Measurements from ENCODE around the gene TRIM25. TPM values are rescaled to one million over a fixed set of nuclear protein-coding genes. Genes with fewer than 3 reads are reported as not detected.

Gene TRIM25
- total RNA-seq, 1 donor from 2014 or later: 71.4 TPM

DNA sequence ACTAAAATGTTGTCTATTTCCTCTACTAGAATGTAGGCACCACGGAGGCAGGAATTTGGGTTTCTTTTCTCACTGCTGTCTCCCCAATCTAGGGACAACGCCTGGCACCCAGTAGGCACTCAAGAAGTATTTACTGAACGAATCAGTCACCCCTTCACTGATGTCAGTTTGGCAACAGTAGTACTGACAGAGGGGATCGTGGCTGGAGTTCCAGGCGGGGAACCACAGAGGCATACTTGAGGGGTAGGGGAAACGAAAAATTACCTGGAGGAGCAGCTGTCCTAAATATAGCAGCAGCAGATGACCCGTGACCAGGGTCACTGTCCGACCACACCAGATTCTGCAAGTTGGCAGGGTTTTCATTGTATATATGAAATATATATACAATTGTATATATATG, 33.3 kb downstream of the TRIM25 start:
- POLR2A ChIA-PET: no interaction called here
- CTCF ChIA-PET: no interaction called here
- ATAC-seq (ENCODE audit: low read depth): no peak
- intact Hi-C loops (cut with micrococcal nuclease): no loop called here
- Mint-ChIP-seq H3K4me1 (peaks cover 8% of the 10 kb centered on the region), H3K9me3 (peaks cover 2% of the 10 kb centered on the region), H3K4me3 (no peak overlapping the region), H3K27me3 (no peaks in the 10 kb centered on the region), H3K36me3 (ENCODE audit: low read depth) (peaks cover 2% of the 10 kb centered on the region), H3K27ac (no peak overlapping the region)
- TF ChIP-seq, protein P1, sequence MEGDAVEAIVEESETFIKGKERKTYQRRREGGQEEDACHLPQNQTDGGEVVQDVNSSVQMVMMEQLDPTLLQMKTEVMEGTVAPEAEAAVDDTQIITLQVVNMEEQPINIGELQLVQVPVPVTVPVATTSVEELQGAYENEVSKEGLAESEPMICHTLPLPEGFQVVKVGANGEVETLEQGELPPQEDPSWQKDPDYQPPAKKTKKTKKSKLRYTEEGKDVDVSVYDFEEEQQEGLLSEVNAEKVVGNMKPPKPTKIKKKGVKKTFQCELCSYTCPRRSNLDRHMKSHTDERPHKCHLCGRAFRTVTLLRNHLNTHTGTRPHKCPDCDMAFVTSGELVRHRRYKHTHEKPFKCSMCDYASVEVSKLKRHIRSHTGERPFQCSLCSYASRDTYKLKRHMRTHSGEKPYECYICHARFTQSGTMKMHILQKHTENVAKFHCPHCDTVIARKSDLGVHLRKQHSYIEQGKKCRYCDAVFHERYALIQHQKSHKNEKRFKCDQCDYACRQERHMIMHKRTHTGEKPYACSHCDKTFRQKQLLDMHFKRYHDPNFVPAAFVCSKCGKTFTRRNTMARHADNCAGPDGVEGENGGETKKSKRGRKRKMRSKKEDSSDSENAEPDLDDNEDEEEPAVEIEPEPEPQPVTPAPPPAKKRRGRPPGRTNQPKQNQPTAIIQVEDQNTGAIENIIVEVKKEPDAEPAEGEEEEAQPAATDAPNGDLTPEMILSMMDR (IDR thresholded peaks at IDR 0.05): no peak
- DNase-seq: no peak

DNA sequence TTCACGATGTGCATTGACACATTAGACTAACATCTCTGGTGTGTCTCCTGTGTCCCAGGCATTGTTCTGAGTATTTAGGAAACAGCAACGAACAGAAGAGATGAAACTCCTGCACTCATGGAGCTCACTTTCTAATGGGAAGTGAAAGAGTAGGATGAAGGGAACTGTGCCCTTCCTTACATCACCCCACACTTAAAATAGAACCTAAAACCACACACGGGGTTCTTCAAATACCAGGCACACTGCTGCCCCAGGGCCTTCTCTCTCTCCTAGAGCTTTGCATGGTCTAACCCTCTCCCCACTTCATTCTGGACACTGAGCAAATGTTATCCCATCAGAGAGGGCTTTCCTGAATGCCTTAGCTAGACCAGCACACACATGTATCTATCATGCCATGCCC, 33.7 kb downstream of the TRIM25 start:
- TF ChIP-seq, protein P1 (IDR thresholded peaks at IDR 0.05): no peak
- CTCF ChIA-PET: no interaction called here

GRCh38 chr17:56879280-56879679, 34.6 kb downstream of the TRIM25 start:
- H3K9me3 Mint-ChIP-seq: peaks cover 2% of the 10 kb centered on the region
- no peaks in the 10 kb centered on the region for H3K36me3 Mint-ChIP-seq (ENCODE audit: low read depth)
- peaks cover 8% of the 10 kb centered on the region for H3K4me1 Mint-ChIP-seq
- no peak for DNase-seq
- no peaks in the 10 kb centered on the region for H3K27me3 Mint-ChIP-seq
- intact Hi-C loops (cut with micrococcal nuclease): no loop called here
- no peak overlapping the region for H3K27ac Mint-ChIP-seq
- CTCF ChIA-PET: interaction anchor here (1.2 kb wide), 1 partner anchor 8 kb away, joined by 3 read pairs; no protein-coding TSS in a partner anchor
- TF ChIP-seq, protein P1 (IDR thresholded peaks at IDR 0.05): no peak
- POLR2A ChIA-PET: interaction anchor here (0.6 kb wide), 2 partner anchors 10 to 12 kb away, joined by 3 to 6 read pairs; no protein-coding TSS in a partner anchor
- H3K4me3 Mint-ChIP-seq: no peak overlapping the region
- no peak for ATAC-seq (ENCODE audit: low read depth)

More for the DNA sequence above, 33.7 kb downstream of the TRIM25 start:
- Mint-ChIP-seq H3K27ac (no peak overlapping the region), H3K27me3 (no peaks in the 10 kb centered on the region), H3K9me3 (peaks cover 2% of the 10 kb centered on the region), H3K4me1 (peaks cover 8% of the 10 kb centered on the region), H3K4me3 (no peak overlapping the region), H3K36me3 (ENCODE audit: low read depth) (no peaks in the 10 kb centered on the region)
- intact Hi-C loops (cut with micrococcal nuclease): no loop called here
- ATAC-seq (ENCODE audit: low read depth): no peak
- POLR2A ChIA-PET: no interaction called here
- no peak for DNase-seq

GRCh38 chr17:56876766-56877179, 37.1 kb downstream of the TRIM25 start:
- H3K27ac Mint-ChIP-seq: no peak overlapping the region
- peaks cover 2% of the 10 kb centered on the region for H3K9me3 Mint-ChIP-seq
- no peaks in the 10 kb centered on the region for H3K27me3 Mint-ChIP-seq
- ATAC-seq (ENCODE audit: low read depth) (no peak), DNase-seq (no peak)
- intact Hi-C loops (cut with micrococcal nuclease): no loop called here
- TF ChIP-seq, protein P1 (IDR thresholded peaks at IDR 0.05): no peak
- no peak overlapping the region for H3K4me3 Mint-ChIP-seq
- peaks cover 8% of the 10 kb centered on the region for H3K4me1 Mint-ChIP-seq
- ChIA-PET POLR2A (no interaction called here), CTCF (no interaction called here)
- no peaks in the 10 kb centered on the region for H3K36me3 Mint-ChIP-seq (ENCODE audit: low read depth)

GRCh38 chr17:56870081-56870651, 43.7 kb downstream of the TRIM25 start:
- H3K36me3 Mint-ChIP-seq (ENCODE audit: low read depth): peaks cover 3% of the 10 kb centered on the region
- no peak for ATAC-seq (ENCODE audit: low read depth)
- H3K27me3 Mint-ChIP-seq: no peaks in the 10 kb centered on the region
- peaks cover 11% of the 10 kb centered on the region for H3K4me1 Mint-ChIP-seq
- TF ChIP-seq, protein P1 (IDR thresholded peaks at IDR 0.05): no peak
- H3K27ac Mint-ChIP-seq: peak overlapping the region; percentile 66
- no peaks in the 10 kb centered on the region for H3K9me3 Mint-ChIP-seq
- intact Hi-C loops (cut with micrococcal nuclease): no loop called here
- H3K4me3 Mint-ChIP-seq: no peak overlapping the region
- ChIA-PET CTCF (interaction anchor here (1.2 kb wide), 1 partner anchor 50 kb away, joined by 3 read pairs; no protein-coding TSS in a partner anchor), POLR2A (no interaction called here)
- no peak for DNase-seq
